GM18868 (cell line): ENCODE results near the gene CPVL.

ENCODE experiments used
- ATAC-seq: cut with Tn5 transposase; IDR thresholded peaks from one replicate; pipeline ENCODE4 v1.9.1; 2021; ENCODE audit warnings: mild to moderate bottlenecking, moderate library complexity; ENCODE audit not compliant: unreplicated experiment

The CPVL gene

GRCh38 chr7:29146057-29146706, at the start of gene CPVL:
TSS of gene CPVL (minus strand) at chr7:29146537. CDS start at chr7:29121061, 25,476 bp downstream.
- no peak for ATAC-seq

DNA sequence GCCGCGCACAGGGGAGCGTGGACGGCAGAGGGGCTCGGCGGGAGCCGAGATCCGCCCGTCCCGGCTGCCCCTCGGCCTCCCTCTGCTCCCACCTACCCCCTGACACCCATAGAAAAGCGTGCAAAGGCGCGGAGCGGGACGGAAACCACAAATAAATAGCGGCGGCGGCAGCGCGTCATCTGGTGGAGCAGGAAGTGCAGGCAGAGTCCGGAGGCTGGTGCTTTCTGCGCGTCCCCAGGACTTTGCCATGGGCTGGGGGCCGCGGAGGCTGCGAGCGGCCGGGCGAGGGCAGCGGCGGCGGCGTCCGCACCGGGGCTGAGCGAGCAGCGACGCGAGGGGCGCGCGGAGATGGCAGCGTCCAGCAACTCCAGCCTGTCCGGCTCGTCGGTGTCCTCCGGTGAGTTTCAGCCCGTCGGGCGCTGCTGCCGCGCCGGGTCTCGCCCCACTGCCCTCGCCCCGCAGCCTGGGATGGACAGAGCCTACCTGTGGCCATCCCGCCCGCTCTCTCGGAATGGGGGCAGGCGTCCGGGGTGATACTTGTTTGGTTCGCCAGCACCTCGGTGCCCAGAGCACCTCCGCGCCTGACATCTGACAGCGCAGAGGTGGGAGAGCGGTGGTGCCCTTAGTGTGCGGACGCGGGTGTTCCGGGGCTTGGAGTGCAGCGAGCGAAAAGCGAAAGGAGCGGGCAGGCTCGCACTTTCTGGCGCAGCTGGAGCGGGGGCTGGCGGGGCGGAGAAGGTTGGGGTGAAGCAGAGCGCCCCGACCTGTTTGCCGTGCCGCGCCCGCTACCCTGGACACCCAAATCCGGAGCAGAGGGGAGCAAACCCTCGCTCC, 48.5 kb upstream of the CPVL start, which contains the start of gene CHN2:
CHN2 (plus strand) TSS at position 182 of the 834 bp plus-strand sequence.
- ATAC-seq = no peak

GRCh38 chr7:29194206-29194593, 47.9 kb upstream of the CPVL start:
- no peak for ATAC-seq

- no peak for ATAC-seq
Measured at GRCh38 chr7:29193316-29194205, 47.2 kb upstream of the CPVL start.

- ATAC-seq = no peak
Measured at GRCh38 chr7:29192811-29193210, 46.5 kb upstream of the CPVL start.

DNA sequence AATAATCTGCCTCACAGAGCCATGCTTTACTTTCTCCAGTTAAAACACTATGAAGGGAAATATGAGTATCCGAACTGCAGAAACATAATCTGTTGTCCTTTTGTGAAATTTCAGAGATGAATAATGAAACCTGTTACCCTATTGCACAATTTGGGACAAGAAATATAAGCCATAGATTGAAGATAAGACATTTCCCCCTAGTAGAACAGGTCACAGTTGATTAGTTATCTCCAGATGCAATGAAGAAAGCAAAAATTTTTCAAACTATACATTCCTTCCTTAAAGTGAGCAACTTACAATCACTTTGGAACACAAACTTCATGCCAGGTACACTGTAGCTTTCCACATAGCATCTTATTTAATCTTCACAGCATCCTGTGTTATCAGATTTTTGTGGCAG, 46.0 kb upstream of the CPVL start:
- no peak for ATAC-seq

DNA sequence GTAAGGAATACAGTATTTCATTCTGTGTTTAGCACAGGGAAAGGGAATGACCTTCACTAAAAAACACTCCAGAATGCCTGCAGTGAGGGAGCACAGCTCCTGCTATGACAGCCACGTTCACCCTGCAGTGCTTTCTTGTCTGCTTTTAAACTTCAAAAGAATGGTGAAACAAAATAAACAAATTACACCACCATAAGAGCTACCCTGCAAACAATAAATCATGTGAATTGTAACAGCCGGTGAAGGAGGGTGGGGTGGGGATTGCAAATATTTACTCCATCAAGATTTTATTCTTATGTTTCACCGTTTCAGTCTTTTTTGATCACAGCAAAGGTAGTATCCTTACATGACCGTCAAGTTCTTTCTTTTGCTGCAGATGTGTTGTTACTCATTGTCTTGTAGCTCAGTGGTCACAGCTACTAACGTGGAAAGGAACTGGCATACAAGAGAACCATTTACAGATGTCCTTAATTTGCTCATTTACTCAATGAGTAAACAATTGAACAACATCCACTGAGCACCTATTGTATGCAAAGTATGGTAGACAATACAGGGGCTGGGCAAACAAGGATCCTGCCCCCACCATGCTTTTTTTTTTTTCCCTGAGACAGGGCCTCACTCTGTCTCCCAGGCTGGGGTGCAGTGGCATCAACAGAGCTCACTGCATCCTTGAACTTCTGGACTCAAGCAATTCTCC, 44.2 kb upstream of the CPVL start:
- no peak for ATAC-seq

GRCh38 chr7:29189743-29190201, 43.4 kb upstream of the CPVL start:
- ATAC-seq = peak; percentile 66

GRCh38 chr7:29185613-29186012, 39.3 kb upstream of the CPVL start:
- no peak for ATAC-seq

DNA sequence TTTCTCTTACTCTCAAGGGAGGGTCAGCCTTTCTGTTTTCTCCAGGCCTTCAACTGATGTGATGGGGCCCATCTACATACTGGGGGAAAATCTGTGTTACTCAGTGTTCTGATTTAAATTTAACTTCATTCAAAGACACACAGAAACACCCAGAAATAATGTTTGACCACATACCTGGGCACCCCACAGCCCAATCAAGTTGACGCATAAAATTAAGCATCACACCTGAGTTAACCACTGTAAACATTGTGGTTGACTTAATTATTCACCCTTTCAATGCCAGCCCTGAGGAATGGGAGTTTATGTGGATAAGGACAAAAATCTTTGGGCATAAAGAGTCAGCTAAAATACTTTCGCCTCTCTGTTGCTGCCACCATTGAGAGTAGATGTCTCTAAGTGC, 38.3 kb upstream of the CPVL start:
- ATAC-seq = no peak

- ATAC-seq = no peak
Measured at GRCh38 chr7:29179115-29179514, 32.8 kb upstream of the CPVL start.

- ATAC-seq = no peak
Measured at GRCh38 chr7:29177963-29178600, 31.7 kb upstream of the CPVL start.

DNA sequence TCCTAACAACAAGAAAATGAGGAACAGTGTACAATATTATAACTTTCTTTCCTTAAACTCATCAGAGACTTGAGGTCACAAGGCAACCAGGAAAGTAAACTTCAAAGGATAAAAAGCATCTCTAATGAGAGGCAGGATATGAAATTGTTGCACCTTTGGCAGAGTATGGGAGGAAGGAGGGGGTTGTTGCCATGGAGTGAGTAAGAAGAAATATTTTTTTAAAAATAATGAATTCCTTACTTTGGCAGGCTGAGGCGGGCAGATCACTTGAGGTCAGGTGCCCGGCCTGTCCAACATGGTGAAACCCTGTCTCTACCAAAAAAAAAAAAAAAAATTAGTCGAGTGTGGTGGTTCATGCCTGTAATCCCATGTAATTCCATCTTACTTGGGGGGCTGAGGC, 27.1 kb upstream of the CPVL start:
- no peak for ATAC-seq

- ATAC-seq = no peak
Measured at GRCh38 chr7:29170781-29171180, 24.4 kb upstream of the CPVL start.

DNA sequence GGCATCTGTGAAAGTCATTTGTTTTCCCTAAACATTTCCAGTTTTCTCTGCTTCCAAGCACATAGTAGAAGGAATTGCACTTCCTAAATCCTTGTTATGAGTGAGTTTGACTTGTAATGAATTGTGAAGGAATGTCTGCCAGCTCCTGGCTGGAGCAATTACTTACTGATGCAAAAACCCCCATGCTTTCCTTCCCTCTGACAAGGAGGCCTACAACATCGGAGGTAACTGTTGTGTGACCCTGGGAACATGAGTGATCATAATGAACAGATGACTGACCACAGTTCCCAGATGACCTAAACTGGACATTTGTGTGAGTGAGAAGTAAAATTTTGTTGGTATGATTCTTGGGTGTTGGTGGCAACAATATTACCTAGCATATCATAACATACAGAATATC, 21.4 kb upstream of the CPVL start:
- no peak for ATAC-seq

DNA sequence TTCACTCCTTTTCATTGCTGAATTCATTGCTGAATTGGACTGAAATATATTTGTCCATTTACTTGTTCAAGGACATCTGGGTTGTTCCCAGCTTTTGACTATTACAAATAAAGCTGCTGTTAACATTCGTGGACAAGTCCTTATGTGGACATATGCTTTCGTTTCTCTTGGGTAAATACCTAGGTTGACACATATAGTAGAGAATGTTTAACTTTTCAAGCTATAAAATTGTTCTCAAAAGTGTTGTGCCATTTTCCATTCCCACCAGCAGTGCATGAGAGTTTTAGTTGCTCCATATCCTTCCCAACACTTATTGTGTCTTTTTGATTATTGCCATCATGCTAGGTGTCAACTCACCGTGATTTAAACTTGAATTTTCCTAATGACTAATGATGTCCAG, 17.5 kb upstream of the CPVL start:
- no peak for ATAC-seq

DNA sequence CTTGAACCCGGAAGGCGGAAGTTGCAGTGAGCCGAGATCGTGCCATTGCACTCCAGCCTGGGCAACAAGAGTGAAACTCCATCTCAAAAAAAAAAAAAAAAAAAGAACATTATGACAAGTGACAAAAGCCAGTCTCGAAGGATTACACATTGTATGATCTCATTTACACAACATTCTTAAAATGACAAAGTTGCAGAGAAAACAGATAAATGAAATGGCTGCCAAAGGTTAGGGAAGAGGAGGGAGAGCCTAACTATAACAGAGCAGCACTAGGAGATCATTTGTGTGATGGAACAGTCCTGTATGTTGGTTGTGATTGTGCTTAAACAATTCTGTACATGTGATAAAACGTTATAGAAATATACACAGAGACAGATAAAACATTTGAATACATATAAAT, 16.2 kb upstream of the CPVL start:
- no peak for ATAC-seq

DNA sequence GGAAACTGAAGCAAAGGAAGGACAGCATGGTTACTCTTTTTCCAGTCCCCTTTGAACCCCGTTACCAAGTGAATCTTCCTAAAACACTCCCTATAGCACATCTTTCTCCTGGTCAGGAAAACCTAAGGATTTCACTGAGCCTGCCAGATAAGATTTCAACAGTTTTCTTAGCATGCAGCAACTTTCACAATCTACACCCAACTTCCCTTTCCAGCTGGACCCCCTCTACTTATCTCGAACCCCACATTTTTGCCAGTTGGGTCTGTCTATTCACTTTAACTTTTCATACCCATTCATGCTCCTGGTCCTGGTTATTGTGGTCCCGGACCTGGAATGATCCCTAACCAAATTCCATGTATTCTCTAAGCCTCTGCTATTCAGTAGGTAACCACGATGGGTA, 14.9 kb upstream of the CPVL start:
- no peak for ATAC-seq

DNA sequence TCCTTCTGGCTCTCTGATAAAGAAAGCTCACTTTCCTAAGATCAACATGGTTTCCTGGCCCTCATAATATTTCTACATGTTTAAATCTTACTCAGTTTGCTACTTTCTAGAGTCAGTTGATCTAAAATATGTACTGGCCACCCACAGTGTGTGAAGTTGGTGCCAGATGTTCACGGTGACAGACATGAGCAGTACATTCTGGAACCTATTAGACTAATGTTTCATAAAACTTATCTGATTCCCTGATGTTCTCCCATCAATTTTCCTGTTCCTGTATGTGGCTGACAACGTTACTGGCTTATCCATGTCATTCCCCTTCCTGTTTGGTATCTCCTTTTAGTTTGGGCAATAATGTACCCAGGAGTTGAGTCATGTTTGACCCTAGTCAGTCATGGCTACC, 13.7 kb upstream of the CPVL start:
- ATAC-seq = no peak

DNA sequence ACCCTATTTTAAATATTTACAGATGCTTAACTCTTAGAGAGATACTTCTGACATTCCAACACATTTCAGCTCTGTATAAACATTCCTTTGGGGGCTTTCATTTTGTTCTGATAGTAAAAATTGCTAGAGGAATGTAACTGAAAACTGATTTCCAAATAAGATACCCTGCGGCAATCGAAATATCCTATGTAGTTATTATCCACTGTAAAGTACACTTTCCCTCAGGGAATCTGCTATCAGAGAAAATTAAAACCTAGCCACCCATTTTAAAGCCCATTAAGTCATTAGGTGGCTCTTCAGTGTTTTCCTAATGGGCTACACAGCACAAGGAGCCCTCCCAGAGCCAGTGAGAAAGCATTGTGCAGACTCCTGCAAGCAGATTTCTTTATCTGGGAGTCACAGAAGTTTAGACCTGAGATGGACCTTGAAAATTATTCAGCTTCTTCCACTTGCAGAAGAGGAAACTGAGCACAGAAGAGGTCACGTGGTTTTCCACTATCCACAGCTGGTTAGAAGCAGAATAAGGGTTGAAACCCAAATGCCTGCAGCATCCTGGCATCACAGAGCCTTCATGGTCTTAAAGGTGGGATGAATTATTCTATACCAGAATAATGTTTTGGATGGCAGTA, 12.6 kb upstream of the CPVL start:
- no peak for ATAC-seq
